NCI-H2029 treated with DMSO at 0.1 percent for 48 hours (cell line): ENCODE data around the gene AKAP6.

Experiments
- DNase-seq: peaks from one replicate; lab custom pipeline; 2025; lab: John Stamatoyannopoulos, UW

Gene AKAP6

GRCh38 chr14:32584079-32584478, 255.0 kb downstream of the AKAP6 start:
- DNase-seq, result no peak

- DNase-seq, result no peak
Observed at GRCh38 chr14:32587461-32587860, 258.4 kb downstream of the AKAP6 start.

- peak; percentile 93 for DNase-seq
Observed at GRCh38 chr14:32588448-32589320, 259.6 kb downstream of the AKAP6 start.

- DNase-seq, result no peak
Observed at GRCh38 chr14:32590157-32590556, 261.1 kb downstream of the AKAP6 start.

GRCh38 chr14:32593290-32593942, 264.3 kb downstream of the AKAP6 start:
- peak; percentile 39 for DNase-seq

- DNase-seq, result no peak
Observed at GRCh38 chr14:32594766-32595165, 265.7 kb downstream of the AKAP6 start.

GRCh38 chr14:32595497-32595896, 266.4 kb downstream of the AKAP6 start:
- no peak for DNase-seq

- DNase-seq, result no peak
Observed at GRCh38 chr14:32596390-32596789, 267.3 kb downstream of the AKAP6 start.

- DNase-seq, result no peak
Observed at GRCh38 chr14:32597771-32598170, 268.7 kb downstream of the AKAP6 start.

GRCh38 chr14:32601069-32601468, 272.0 kb downstream of the AKAP6 start:
- no peak for DNase-seq

GRCh38 chr14:32601906-32602305, 272.8 kb downstream of the AKAP6 start:
- DNase-seq, result peak; percentile 50

GRCh38 chr14:32602699-32603098, 273.6 kb downstream of the AKAP6 start:
- DNase-seq, result no peak

GRCh38 chr14:32603992-32604565, 275.0 kb downstream of the AKAP6 start:
- no peak for DNase-seq

GRCh38 chr14:32606301-32606700, 277.2 kb downstream of the AKAP6 start:
- no peak for DNase-seq

GRCh38 chr14:32607399-32607798, 278.3 kb downstream of the AKAP6 start:
- DNase-seq, result no peak

- DNase-seq, result no peak
Observed at GRCh38 chr14:32608857-32609256, 279.8 kb downstream of the AKAP6 start.

GRCh38 chr14:32609388-32609787, 280.3 kb downstream of the AKAP6 start:
- DNase-seq, result no peak

GRCh38 chr14:32611752-32612151, 282.7 kb downstream of the AKAP6 start:
- no peak for DNase-seq

GRCh38 chr14:32618991-32619390, 289.9 kb downstream of the AKAP6 start:
- DNase-seq, result no peak

- no peak for DNase-seq
Observed at GRCh38 chr14:32620303-32620702, 291.2 kb downstream of the AKAP6 start.

GRCh38 chr14:32620724-32621123, 291.6 kb downstream of the AKAP6 start:
- DNase-seq, result no peak

- DNase-seq, result peak; percentile 57
Observed at GRCh38 chr14:32621585-32621984, 292.5 kb downstream of the AKAP6 start.

- no peak for DNase-seq
Observed at GRCh38 chr14:32622742-32623141, 293.6 kb downstream of the AKAP6 start.
